BLaER1 treated with 17β-estradiol and CSF1 and Interleukin-3, amounts not matched to agents 10 nM and 100 nM (cell line): ENCODE measurements around the gene SEPTIN7.

Experiments used
- H3K27ac ChIP-seq, 11 experiments: shearing (Covaris generic); formaldehyde crosslinking; 2 replicates each; pipeline ENCODE4 v1.8.1; 2022
- H3K27me3 ChIP-seq, 11 experiments: shearing (Covaris generic); formaldehyde crosslinking; 2 replicates each; pipeline ENCODE4 v1.8.1; 2022
- H3K36me3 ChIP-seq, 11 experiments: shearing (Covaris generic); formaldehyde crosslinking; 2 replicates each; pipeline ENCODE4 v1.8.1; 2022
- H3K4me1 ChIP-seq, 10 experiments: shearing (Covaris generic); formaldehyde crosslinking; 2 replicates each; pipeline ENCODE4 v1.8.1; 2022
- H3K4me2 ChIP-seq, 11 experiments: shearing (Covaris generic); formaldehyde crosslinking; 2 replicates each; pipeline ENCODE4 v1.8.1; 2022
- H3K4me3 ChIP-seq, 10 experiments: shearing (Covaris generic); formaldehyde crosslinking; 2 replicates each; pipeline ENCODE4 v1.8.1; 2022
- H3K9ac ChIP-seq, 11 experiments: shearing (Covaris generic); formaldehyde crosslinking; 2 replicates each; pipeline ENCODE4 v1.8.1; 2022
- H3K9me3 ChIP-seq, 11 experiments: shearing (Covaris generic); formaldehyde crosslinking; replicated peaks in 1 of 11; 2 replicates each; pipeline ENCODE4 v1.8.1; 2022
- H4K20me1 ChIP-seq, 11 experiments: shearing (Covaris generic); formaldehyde crosslinking; 2 replicates each; pipeline ENCODE4 v1.8.1; 2022
- Cebpa-rat ChIP-seq, 11 experiments: shearing (Covaris generic); IDR thresholded peaks; 2 replicates each; pipeline ENCODE4 v1.8.1; 2022

Gene SEPTIN7

GRCh38 chr7:35761871-35762677 is 38.8 kb upstream of the SEPTIN7 start:
- Histone ChIP-seq H3K4me1 (no peaks in the 10 kb centered on the region), H3K27ac (no peak overlapping the region), H3K27me3 (no peaks in the 10 kb centered on the region), H3K4me3 (no peak overlapping the region), H3K9me3 (peaks cover 0 to 6% (median 2%) of the 10 kb centered on the region in 11 experiments; a peak in 4 of 22 replicates), H3K9ac (no peak overlapping the region), H4K20me1 (no peaks in the 10 kb centered on the region), H3K36me3 (no peaks in the 10 kb centered on the region), H3K4me2 (no peak overlapping the region)
- TF ChIP-seq Cebpa-rat (IDR thresholded peaks at IDR 0.05) = no peak

- Histone ChIP-seq H3K4me3 (no peak overlapping the region), H3K4me1 (no peaks in the 10 kb centered on the region), H3K27me3 (no peaks in the 10 kb centered on the region), H4K20me1 (no peaks in the 10 kb centered on the region), H3K9me3 (peaks cover 0 to 12% (median 4%) of the 10 kb centered on the region in 11 experiments; a peak in 4 of 22 replicates), H3K9ac (no peak overlapping the region), H3K4me2 (no peak overlapping the region), H3K36me3 (no peaks in the 10 kb centered on the region), H3K27ac (no peak overlapping the region)
- TF ChIP-seq Cebpa-rat (IDR thresholded peaks at IDR 0.05) = no peak
Observed at GRCh38 chr7:35762781-35763180, 38.1 kb upstream of the SEPTIN7 start.

- peaks cover 0 to 14% (median 5%) of the 10 kb centered on the region in 11 experiments; a peak in 9 of 22 replicates for H3K9me3 ChIP-seq
- no peak overlapping the region for H3K4me3 ChIP-seq
- H3K4me2 ChIP-seq = no peak overlapping the region
- no peak overlapping the region for H3K9ac ChIP-seq
- no peaks in the 10 kb centered on the region for H3K4me1 ChIP-seq
- no peak overlapping the region for H3K27ac ChIP-seq
- no peak for TF ChIP-seq Cebpa-rat (IDR thresholded peaks at IDR 0.05)
- no peaks in the 10 kb centered on the region for H3K27me3 ChIP-seq
- H4K20me1 ChIP-seq = no peaks in the 10 kb centered on the region
- H3K36me3 ChIP-seq = no peaks in the 10 kb centered on the region
Observed at GRCh38 chr7:35768346-35768745, 32.5 kb upstream of the SEPTIN7 start.

GRCh38 chr7:35771776-35772175 is 29.1 kb upstream of the SEPTIN7 start:
- H3K27ac ChIP-seq = no peak overlapping the region
- H3K4me1 ChIP-seq = no peaks in the 10 kb centered on the region
- H4K20me1 ChIP-seq = no peaks in the 10 kb centered on the region
- TF ChIP-seq Cebpa-rat (IDR thresholded peaks at IDR 0.05) = no peak
- H3K9ac ChIP-seq = no peak overlapping the region
- H3K4me2 ChIP-seq = no peak overlapping the region
- peaks cover 0 to 12% (median 5%) of the 10 kb centered on the region in 11 experiments; a peak in 9 of 22 replicates for H3K9me3 ChIP-seq
- H3K4me3 ChIP-seq = no peak overlapping the region
- no peaks in the 10 kb centered on the region; a peak in 1 of 22 replicates for H3K36me3 ChIP-seq
- no peaks in the 10 kb centered on the region for H3K27me3 ChIP-seq

GRCh38 chr7:35773994-35774393 is 26.9 kb upstream of the SEPTIN7 start:
- no peak for TF ChIP-seq Cebpa-rat (IDR thresholded peaks at IDR 0.05)
- Histone ChIP-seq H4K20me1 (no peaks in the 10 kb centered on the region), H3K27me3 (no peaks in the 10 kb centered on the region), H3K4me3 (no peak overlapping the region), H3K9me3 (no peaks in the 10 kb centered on the region), H3K9ac (no peak overlapping the region), H3K36me3 (no peaks in the 10 kb centered on the region; a peak in 1 of 22 replicates), H3K27ac (no peak overlapping the region), H3K4me2 (no peak overlapping the region), H3K4me1 (no peaks in the 10 kb centered on the region)

GRCh38 chr7:35776686-35777085 is 24.2 kb upstream of the SEPTIN7 start:
- no peaks in the 10 kb centered on the region for H3K4me1 ChIP-seq
- no peaks in the 10 kb centered on the region for H3K27me3 ChIP-seq
- no peaks in the 10 kb centered on the region; a peak in 1 of 22 replicates for H3K36me3 ChIP-seq
- no peak overlapping the region for H3K4me3 ChIP-seq
- H3K9me3 ChIP-seq = no peaks in the 10 kb centered on the region
- no peak overlapping the region for H3K9ac ChIP-seq
- no peak overlapping the region for H3K4me2 ChIP-seq
- TF ChIP-seq Cebpa-rat (IDR thresholded peaks at IDR 0.05) = no peak
- H4K20me1 ChIP-seq = no peaks in the 10 kb centered on the region
- H3K27ac ChIP-seq = no peak overlapping the region

GRCh38 chr7:35777121-35777520 is 23.7 kb upstream of the SEPTIN7 start:
- no peak for TF ChIP-seq Cebpa-rat (IDR thresholded peaks at IDR 0.05)
- no peaks in the 10 kb centered on the region for H3K27me3 ChIP-seq
- H3K36me3 ChIP-seq = no peaks in the 10 kb centered on the region; a peak in 1 of 22 replicates
- H3K9ac ChIP-seq = no peak overlapping the region
- H3K9me3 ChIP-seq = no peaks in the 10 kb centered on the region
- no peaks in the 10 kb centered on the region for H4K20me1 ChIP-seq
- H3K4me1 ChIP-seq = no peaks in the 10 kb centered on the region
- H3K4me2 ChIP-seq = no peak overlapping the region
- H3K4me3 ChIP-seq = no peak overlapping the region
- H3K27ac ChIP-seq = no peak overlapping the region

GRCh38 chr7:35780070-35780469 is 20.8 kb upstream of the SEPTIN7 start:
- H3K4me1 ChIP-seq = no peaks in the 10 kb centered on the region
- no peaks in the 10 kb centered on the region for H4K20me1 ChIP-seq
- no peaks in the 10 kb centered on the region; a peak in 1 of 22 replicates for H3K36me3 ChIP-seq
- no peak overlapping the region for H3K9ac ChIP-seq
- H3K27ac ChIP-seq = no peak overlapping the region
- no peaks in the 10 kb centered on the region for H3K27me3 ChIP-seq
- TF ChIP-seq Cebpa-rat (IDR thresholded peaks at IDR 0.05) = no peak
- H3K9me3 ChIP-seq = no peaks in the 10 kb centered on the region
- no peak overlapping the region for H3K4me3 ChIP-seq
- H3K4me2 ChIP-seq = no peak overlapping the region

GRCh38 chr7:35781200-35781701 is 19.6 kb upstream of the SEPTIN7 start:
- Histone ChIP-seq H4K20me1 (no peaks in the 10 kb centered on the region), H3K9ac (no peak overlapping the region), H3K36me3 (no peaks in the 10 kb centered on the region; a peak in 1 of 22 replicates), H3K4me1 (no peaks in the 10 kb centered on the region), H3K27ac (no peak overlapping the region), H3K9me3 (no peaks in the 10 kb centered on the region), H3K4me2 (no peak overlapping the region), H3K27me3 (no peaks in the 10 kb centered on the region), H3K4me3 (no peak overlapping the region)
- no peak for TF ChIP-seq Cebpa-rat (IDR thresholded peaks at IDR 0.05)
